HCT116 (cell line): ENCODE results near the gene IL1RAP. TPM values are rescaled to one million over a fixed set of nuclear protein-coding genes. Genes with fewer than 3 reads are reported as not detected.

Experiments used
- ATAC-seq: fragments of 200-7000 bp; cut with Tn5 transposase; 2 replicates; pipeline ENCODE4 v1.9.1; 2020; ENCODE audit warnings: mild to moderate bottlenecking, moderate library complexity
- BruUV-seq: library from RNA; stranded (reverse); fragments of 400-500 nt; replicated peaks from 2 replicates; lab custom pipeline; 2021; lab: Mats Ljungman, UMichigan
- CTCF ChIA-PET: fragments of 300-600 bp; sonication (Branson Sonifier 250); formaldehyde crosslinking; loops from one replicate; lab custom pipeline; 2021; ENCODE audit warnings: antibody characterized with exemption; lab: Charles Lee
- POLR2A ChIA-PET: fragments of 300-600, 350-600 bp; sonication (Branson Sonifier 250); formaldehyde crosslinking; loops from one replicate; lab custom pipeline; 2021; ENCODE audit warnings: antibody characterized with exemption; lab: Charles Lee
- RAD21 ChIA-PET, 2 experiments: fragments of 300-600 bp; sonication (Branson Sonifier 250); formaldehyde crosslinking; loops; one replicate each; lab custom pipeline; 2023; ENCODE audit warnings: low total read pairs in 2 of 2; ENCODE audit not compliant: uncharacterized antibody in 2 of 2, unreplicated experiment in 2 of 2, low non-redundant PET in 1 of 2; lab: Charles Lee
- DNase-seq: peaks from one replicate; pipeline ENCODE4 v3.0.0-alpha.2; 2010; ENCODE audit warnings: low read depth, low spot score
- H2AFZ ChIP-seq: fragments of 200-600 bp; shearing (Covaris generic), sonication (generic); 2 replicates; pipeline ENCODE4 v1.6.1; 2017; ENCODE audit warnings: low read depth, mixed run types, mixed read lengths, antibody characterized with exemption, low read length; ENCODE audit not compliant: poor library complexity, severe bottlenecking
- H3K27ac ChIP-seq: 2 replicates; pipeline ENCODE4 v1.5.1; 2012; ENCODE audit warnings: low read depth, low read length
- H3K27me3 ChIP-seq: fragments of 200-600 bp; sonication (generic); 2 replicates; pipeline ENCODE4 v1.6.1; 2016; ENCODE audit warnings: mixed run types, low read length, mixed read lengths; ENCODE audit not compliant: insufficient read depth
- H3K36me3 ChIP-seq, 2 experiments: fragments of 200-500 bp in 1 of 2; fragments of 200-600 bp in 1 of 2; sonication (Bioruptor generic) in 1 of 2; sonication (generic) in 1 of 2; 2 replicates each; pipeline versions ENCODE4 v1.5.1 to v1.6.1; 2014 to 2016; ENCODE audit warnings: low read length in 2 of 2, inconsistent platforms in 1 of 2, mixed read lengths in 1 of 2, mixed run types in 1 of 2; ENCODE audit not compliant: insufficient read depth in 2 of 2, control insufficient read depth in 1 of 2
- H3K4me1 ChIP-seq, 2 experiments: fragments of 200-600 bp in 1 of 2; sonication (generic) in 1 of 2; 2 replicates each; pipeline versions ENCODE4 v1.5.1 to v1.6.1; 2012 to 2017; ENCODE audit warnings: low read length in 2 of 2, inconsistent platforms in 1 of 2, mild to moderate bottlenecking in 1 of 2, mixed read lengths in 1 of 2, mixed run types in 1 of 2, moderate library complexity in 1 of 2; ENCODE audit not compliant: insufficient read depth in 2 of 2, control insufficient read depth in 1 of 2
- H3K4me2 ChIP-seq: fragments of 200-600 bp; sonication (generic); 2 replicates; pipeline ENCODE4 v1.6.1; 2017; ENCODE audit warnings: mixed run types, low read length, mixed read lengths
- H3K4me3 ChIP-seq, 2 experiments: fragments of 200-600 bp in 1 of 2; sonication (generic) in 1 of 2; replicated peaks in 1 of 2; 2 replicates each; pipeline ENCODE4 v1.5.1; 2011 to 2016; ENCODE audit warnings: low read length in 2 of 2, control low read depth in 1 of 2, low read depth in 1 of 2, mild to moderate bottlenecking in 1 of 2, mixed read lengths in 1 of 2, mixed run types in 1 of 2
- H3K79me2 ChIP-seq: fragments of 200-600 bp; sonication (generic); 2 replicates; pipeline ENCODE4 v1.6.1; 2017; ENCODE audit warnings: mild to moderate bottlenecking, mixed run types, low read length, moderate library complexity, mixed read lengths; ENCODE audit not compliant: insufficient read depth
- H3K9ac ChIP-seq: fragments of 200-600 bp; sonication (generic); 2 replicates; pipeline ENCODE4 v1.6.1; 2016; ENCODE audit warnings: low read length, mixed read lengths
- H3K9me2 ChIP-seq: fragments of 200-600 bp; sonication (generic), shearing (Covaris generic); 2 replicates; pipeline ENCODE4 v1.6.1; 2017; ENCODE audit warnings: mixed run types, mild to moderate bottlenecking, moderate library complexity; ENCODE audit not compliant: insufficient read depth
- H3K9me3 ChIP-seq, 2 experiments: fragments of 200-500 bp in 1 of 2; fragments of 200-600 bp in 1 of 2; sonication (Bioruptor generic) in 1 of 2; sonication (generic) in 1 of 2; 2 replicates each; pipeline ENCODE4 v1.6.1; 2014 to 2017; ENCODE audit warnings: low read length in 2 of 2, mixed read lengths in 2 of 2, inconsistent platforms in 1 of 2, low read depth in 1 of 2, mild to moderate bottlenecking in 1 of 2, mixed run types in 1 of 2, moderate library complexity in 1 of 2; ENCODE audit not compliant: control insufficient read depth in 1 of 2, insufficient read depth in 1 of 2
- H4K20me1 ChIP-seq: fragments of 200-600 bp; sonication (generic), shearing (Covaris generic); 2 replicates; pipeline ENCODE4 v1.6.1; 2017; ENCODE audit warnings: mixed run types, mild to moderate bottlenecking, moderate library complexity; ENCODE audit not compliant: insufficient read depth
- CEBPB ChIP-seq: IDR thresholded peaks from 2 replicates; pipeline ENCODE4 v1.6.1; 2012; ENCODE audit warnings: low read depth
- EGR1 ChIP-seq: IDR thresholded peaks from 2 replicates; pipeline ENCODE4 v1.6.1; 2012; ENCODE audit warnings: low read depth
- ELF1 ChIP-seq: IDR thresholded peaks from 2 replicates; pipeline ENCODE4 v1.6.1; 2012; ENCODE audit warnings: low read depth, borderline replicate concordance
- EZH2 ChIP-seq: fragments of 200-600 bp; sonication (generic); IDR thresholded peaks from 2 replicates; pipeline ENCODE4 v1.6.1; 2017; ENCODE audit warnings: antibody characterized with exemption, mixed run types
- EZH2phosphoT487 ChIP-seq: fragments of 200-600 bp; IDR thresholded peaks from 2 replicates; pipeline ENCODE4 v1.6.1; 2018; ENCODE audit warnings: antibody characterized with exemption, borderline replicate concordance
- FOSL1 ChIP-seq: IDR thresholded peaks from 2 replicates; pipeline ENCODE4 v1.6.1; 2012; ENCODE audit warnings: low read depth
- POLR2A ChIP-seq: IDR thresholded peaks from 2 replicates; pipeline ENCODE4 v1.7.0; 2011; ENCODE audit warnings: borderline replicate concordance; ENCODE audit not compliant: insufficient read depth, insufficient read length; ENCODE audit errors: extremely low read depth
- RAD21 ChIP-seq: IDR thresholded peaks from 2 replicates; pipeline ENCODE4 v1.6.1; 2012; ENCODE audit warnings: low read depth, mild to moderate bottlenecking
- SIN3A ChIP-seq: IDR thresholded peaks from 2 replicates; pipeline ENCODE4 v1.6.1; 2012; ENCODE audit warnings: low read depth
- ZFX ChIP-seq: fragments of 450-650 bp; IDR thresholded peaks from 2 replicates; pipeline ENCODE4 v1.6.1; 2017
- ZNF274 ChIP-seq: fragments of 200-500 bp; sonication (Bioruptor generic); IDR thresholded peaks from 2 replicates; pipeline ENCODE4 v1.6.1; 2014; ENCODE audit warnings: mild to moderate bottlenecking, low read depth, low read length, inconsistent platforms
- intact Hi-C: fragments of 100-400 bp; cut with micrococcal nuclease; formaldehyde crosslinking; loops from 2 replicates; pipeline ENCODE4 v1.10.0; 2022
- total RNA-seq: library from RNA; stranded (reverse); gene quantifications from one replicate; pipeline ENCODE4 v1.2.1, GENCODE V29; 2021; ENCODE audit not compliant: unreplicated experiment
- TF ChIP-seq, protein P1 (sequence below): IDR thresholded peaks from 2 replicates; pipeline ENCODE4 v1.6.1; 2011; ENCODE audit warnings: mild to moderate bottlenecking, low read length, moderate library complexity; ENCODE audit not compliant: insufficient replicate concordance; ENCODE audit errors: extremely low read depth
- TF ChIP-seq, protein P2 (sequence below), 3 experiments: fragments of 200-600 bp in 1 of 3; sonication (generic) in 1 of 3; IDR thresholded peaks in 2 of 3; conservative IDR thresholded peaks in 1 of 3; 2 replicates each; pipeline ENCODE4 v1.5.1; 2012 to 2017; ENCODE audit warnings: low read depth in 2 of 3, low read length in 2 of 3, antibody characterized with exemption in 1 of 3, borderline replicate concordance in 1 of 3, control low read depth in 1 of 3, mild to moderate bottlenecking in 1 of 3, mixed read lengths in 1 of 3, mixed run types in 1 of 3, moderate library complexity in 1 of 3; ENCODE audit not compliant: insufficient read depth in 1 of 3
- TF ChIP-seq, protein P3 (sequence below): IDR thresholded peaks from 2 replicates; pipeline ENCODE4 v1.6.1; 2012

IL1RAP gene
- total RNA-seq, 1 experiment from 2014 or later, result 5.8 TPM

DNA sequence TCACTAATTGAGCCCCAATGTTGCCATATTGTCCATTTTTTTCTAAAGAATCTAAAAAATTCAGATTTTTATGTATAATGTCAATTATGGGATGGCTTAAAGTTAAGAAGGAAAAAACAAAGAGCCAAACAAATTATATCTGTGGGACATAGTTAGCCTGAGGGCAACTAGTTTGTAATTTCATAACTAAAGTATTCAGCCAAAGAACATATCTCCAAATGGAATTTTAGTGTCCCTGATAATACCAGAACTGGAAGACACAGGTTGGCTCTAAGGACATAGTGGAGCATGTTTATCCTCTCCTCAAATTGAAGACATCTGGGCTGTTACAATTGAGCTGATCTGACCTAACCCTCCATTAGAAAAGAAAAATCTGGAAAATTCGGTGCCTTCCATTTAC is 144.2 kb downstream of the IL1RAP start:
- ATAC-seq, result no peak
- Histone ChIP-seq H3K9me3 (no peaks in the 10 kb centered on the region), H3K36me3 (no peaks in the 10 kb centered on the region), H3K9me2 (no peaks in the 10 kb centered on the region; the same call in 1 of the 2 replicates), H4K20me1 (no peaks in the 10 kb centered on the region), H3K4me1 (no peaks in the 10 kb centered on the region), H3K9ac (no peak overlapping the region), H3K4me2 (no peak overlapping the region), H3K79me2 (no peaks in the 10 kb centered on the region), H3K27me3 (no peaks in the 10 kb centered on the region), H2AFZ (no peak overlapping the region), H3K27ac (no peak overlapping the region), H3K4me3 (no peak overlapping the region)
- BruUV-seq, result no TSS peak
- POLR2A ChIA-PET, result no interaction called here
- CTCF ChIA-PET, result no interaction called here
- DNase-seq, result no peak
- RAD21 ChIA-PET, result no interaction called here
- no peak for TF ChIP-seq EZH2phosphoT487
- no peak for TF ChIP-seq ELF1
- no peak for TF ChIP-seq EZH2
- intact Hi-C loops, result no loop called here

DNA sequence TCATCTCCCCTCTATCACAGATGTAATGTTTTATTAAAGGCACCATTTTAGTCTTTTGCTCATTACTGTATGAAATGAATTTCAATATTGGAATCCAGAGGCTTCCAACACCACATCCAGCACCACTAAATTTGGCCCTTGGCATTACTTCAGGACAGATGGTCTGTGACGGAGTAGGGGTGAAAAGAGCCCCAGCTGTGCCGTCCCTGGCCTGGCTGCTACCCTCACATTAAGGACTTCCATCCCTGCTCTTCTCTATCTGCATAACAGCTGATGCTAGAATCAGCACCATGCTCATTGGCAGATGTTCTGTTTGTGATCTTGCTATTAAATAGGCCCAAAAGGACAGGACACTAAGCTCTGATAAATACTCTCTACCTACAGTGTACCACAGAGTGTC is 152.9 kb downstream of the IL1RAP start:
- POLR2A ChIA-PET, result no interaction called here
- no peaks in the 10 kb centered on the region for H3K79me2 ChIP-seq
- H3K4me1 ChIP-seq, result no peaks in the 10 kb centered on the region
- H3K27me3 ChIP-seq, result no peaks in the 10 kb centered on the region
- no peak overlapping the region for H3K9ac ChIP-seq
- no peaks in the 10 kb centered on the region for H3K36me3 ChIP-seq
- H3K4me3 ChIP-seq, result no peak overlapping the region
- H3K9me3 ChIP-seq, result no peaks in the 10 kb centered on the region
- CTCF ChIA-PET, result no interaction called here
- H3K27ac ChIP-seq, result no peak overlapping the region
- no TSS peak for BruUV-seq
- DNase-seq (no peak), ATAC-seq (no peak)
- H3K4me2 ChIP-seq, result no peak overlapping the region
- H3K9me2 ChIP-seq, result no peaks in the 10 kb centered on the region
- no peaks in the 10 kb centered on the region for H4K20me1 ChIP-seq
- RAD21 ChIA-PET, result no interaction called here
- H2AFZ ChIP-seq, result no peak overlapping the region
- intact Hi-C loops, result no loop called here
- TF ChIP-seq ZFX (no peak), ELF1 (no peak), EGR1 (no peak), EZH2 (no peak), RAD21 (no peak), CEBPB (no peak), ZNF274 (no peak), SIN3A (no peak), POLR2A (no peak), EZH2phosphoT487 (no peak), FOSL1 (no peak)
- TF ChIP-seq, protein P1, sequence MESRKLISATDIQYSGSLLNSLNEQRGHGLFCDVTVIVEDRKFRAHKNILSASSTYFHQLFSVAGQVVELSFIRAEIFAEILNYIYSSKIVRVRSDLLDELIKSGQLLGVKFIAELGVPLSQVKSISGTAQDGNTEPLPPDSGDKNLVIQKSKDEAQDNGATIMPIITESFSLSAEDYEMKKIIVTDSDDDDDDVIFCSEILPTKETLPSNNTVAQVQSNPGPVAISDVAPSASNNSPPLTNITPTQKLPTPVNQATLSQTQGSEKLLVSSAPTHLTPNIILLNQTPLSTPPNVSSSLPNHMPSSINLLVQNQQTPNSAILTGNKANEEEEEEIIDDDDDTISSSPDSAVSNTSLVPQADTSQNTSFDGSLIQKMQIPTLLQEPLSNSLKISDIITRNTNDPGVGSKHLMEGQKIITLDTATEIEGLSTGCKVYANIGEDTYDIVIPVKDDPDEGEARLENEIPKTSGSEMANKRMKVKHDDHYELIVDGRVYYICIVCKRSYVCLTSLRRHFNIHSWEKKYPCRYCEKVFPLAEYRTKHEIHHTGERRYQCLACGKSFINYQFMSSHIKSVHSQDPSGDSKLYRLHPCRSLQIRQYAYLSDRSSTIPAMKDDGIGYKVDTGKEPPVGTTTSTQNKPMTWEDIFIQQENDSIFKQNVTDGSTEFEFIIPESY, result no peak
- TF ChIP-seq, protein P2, sequence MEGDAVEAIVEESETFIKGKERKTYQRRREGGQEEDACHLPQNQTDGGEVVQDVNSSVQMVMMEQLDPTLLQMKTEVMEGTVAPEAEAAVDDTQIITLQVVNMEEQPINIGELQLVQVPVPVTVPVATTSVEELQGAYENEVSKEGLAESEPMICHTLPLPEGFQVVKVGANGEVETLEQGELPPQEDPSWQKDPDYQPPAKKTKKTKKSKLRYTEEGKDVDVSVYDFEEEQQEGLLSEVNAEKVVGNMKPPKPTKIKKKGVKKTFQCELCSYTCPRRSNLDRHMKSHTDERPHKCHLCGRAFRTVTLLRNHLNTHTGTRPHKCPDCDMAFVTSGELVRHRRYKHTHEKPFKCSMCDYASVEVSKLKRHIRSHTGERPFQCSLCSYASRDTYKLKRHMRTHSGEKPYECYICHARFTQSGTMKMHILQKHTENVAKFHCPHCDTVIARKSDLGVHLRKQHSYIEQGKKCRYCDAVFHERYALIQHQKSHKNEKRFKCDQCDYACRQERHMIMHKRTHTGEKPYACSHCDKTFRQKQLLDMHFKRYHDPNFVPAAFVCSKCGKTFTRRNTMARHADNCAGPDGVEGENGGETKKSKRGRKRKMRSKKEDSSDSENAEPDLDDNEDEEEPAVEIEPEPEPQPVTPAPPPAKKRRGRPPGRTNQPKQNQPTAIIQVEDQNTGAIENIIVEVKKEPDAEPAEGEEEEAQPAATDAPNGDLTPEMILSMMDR (IDR thresholded peaks at IDR 0.05 in 2 of 3, conservative IDR thresholded peaks at IDR 0.05 in 1 of 3; ENCODE audit: borderline replicate concordance in 1 of 3, insufficient read depth in 1 of 3, low read depth in 2 of 3, low read length in 2 of 3), result no peak
- TF ChIP-seq, protein P3, sequence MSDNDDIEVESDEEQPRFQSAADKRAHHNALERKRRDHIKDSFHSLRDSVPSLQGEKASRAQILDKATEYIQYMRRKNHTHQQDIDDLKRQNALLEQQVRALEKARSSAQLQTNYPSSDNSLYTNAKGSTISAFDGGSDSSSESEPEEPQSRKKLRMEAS, result no peak
